NCI-H1105 (cell line): ENCODE measurements around the gene ZNF740.

ENCODE experiments used
- DNase-seq: peaks from one replicate; lab custom pipeline; 2025; lab: John Stamatoyannopoulos, UW

ZNF740 gene

DNA sequence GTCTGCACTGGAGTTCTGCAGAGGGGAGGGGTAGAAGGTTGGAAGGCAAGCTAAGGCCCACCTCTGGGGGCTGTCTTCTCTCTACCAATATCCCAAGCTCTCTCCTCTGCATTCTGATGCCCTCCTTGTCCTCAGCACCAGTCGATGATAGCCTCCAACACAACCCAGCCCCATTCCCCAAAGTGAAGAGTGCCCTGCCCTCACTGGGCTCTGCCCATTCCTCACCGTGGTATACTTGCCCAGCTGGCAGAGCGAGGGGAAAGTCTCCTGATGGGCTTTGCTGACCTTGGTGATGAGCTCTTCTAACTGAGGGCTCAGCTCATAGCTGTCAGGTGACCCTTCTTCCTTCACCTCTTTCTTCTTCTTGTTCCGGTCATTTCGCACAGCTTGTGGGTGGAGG lies 33.7 kb downstream of the ZNF740 start:
- no peak for DNase-seq

DNA sequence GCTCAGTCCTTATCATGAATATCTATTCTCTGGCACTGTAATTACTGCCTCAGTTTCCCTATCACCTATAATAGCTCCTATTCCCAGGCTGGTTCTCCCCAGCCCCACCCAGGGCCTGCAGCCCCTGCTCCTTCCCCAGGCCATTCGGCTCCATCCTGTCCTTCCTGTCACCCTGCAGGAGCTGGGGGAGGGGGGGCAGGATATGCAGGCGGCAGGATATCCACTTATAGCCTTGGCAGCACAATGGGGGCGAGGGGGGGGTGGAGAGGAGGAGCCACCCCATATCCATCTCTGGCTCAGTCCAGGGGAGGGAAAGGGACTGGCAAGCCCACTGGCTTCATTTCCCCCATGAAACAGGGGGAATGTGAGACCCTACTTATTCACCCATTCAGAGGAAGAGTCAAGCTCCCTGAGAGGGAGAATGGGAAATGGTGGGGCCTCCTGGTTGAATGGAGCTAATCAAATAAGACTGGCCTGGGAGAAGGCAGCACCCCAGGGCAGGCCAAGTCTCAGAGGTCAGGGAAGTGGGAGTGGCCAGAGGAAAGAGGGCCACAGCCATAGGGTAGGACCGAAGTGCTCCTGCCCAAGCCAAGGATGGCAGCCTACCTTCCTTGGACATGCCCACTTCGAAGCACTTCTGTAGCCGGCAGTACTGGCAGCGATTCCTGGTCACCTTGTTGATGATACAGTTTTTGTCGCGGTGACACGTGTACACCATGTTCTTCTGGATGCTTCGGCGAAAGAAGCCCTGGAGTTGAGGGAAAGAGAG lies 34.3 kb downstream of the ZNF740 start:
- no peak for DNase-seq

GRCh38 chr12:53215497-53215896 lies 35.0 kb downstream of the ZNF740 start:
- no peak for DNase-seq

GRCh38 chr12:53217051-53217930 lies 36.8 kb downstream of the ZNF740 start:
- DNase-seq: no peak

DNA sequence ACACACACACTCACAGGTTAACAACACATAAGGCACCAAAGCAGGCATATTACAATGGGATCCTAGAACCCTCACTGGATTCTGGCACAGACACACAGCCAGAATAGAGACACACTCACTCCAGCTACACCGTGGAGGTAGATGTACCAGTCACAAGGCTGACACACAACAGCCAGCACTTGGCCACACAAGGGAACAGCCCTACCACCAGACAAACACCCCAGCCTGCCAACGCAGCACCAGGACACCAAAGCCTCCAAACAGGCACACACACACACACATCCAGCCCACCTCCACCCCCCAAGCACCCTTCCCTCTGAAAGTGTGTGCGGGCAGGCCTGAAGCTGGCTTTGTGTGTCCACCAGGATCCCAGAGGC lies 37.4 kb downstream of the ZNF740 start:
- no peak for DNase-seq

GRCh38 chr12:53218551-53219291 lies 38.2 kb downstream of the ZNF740 start:
- DNase-seq: no peak

DNA sequence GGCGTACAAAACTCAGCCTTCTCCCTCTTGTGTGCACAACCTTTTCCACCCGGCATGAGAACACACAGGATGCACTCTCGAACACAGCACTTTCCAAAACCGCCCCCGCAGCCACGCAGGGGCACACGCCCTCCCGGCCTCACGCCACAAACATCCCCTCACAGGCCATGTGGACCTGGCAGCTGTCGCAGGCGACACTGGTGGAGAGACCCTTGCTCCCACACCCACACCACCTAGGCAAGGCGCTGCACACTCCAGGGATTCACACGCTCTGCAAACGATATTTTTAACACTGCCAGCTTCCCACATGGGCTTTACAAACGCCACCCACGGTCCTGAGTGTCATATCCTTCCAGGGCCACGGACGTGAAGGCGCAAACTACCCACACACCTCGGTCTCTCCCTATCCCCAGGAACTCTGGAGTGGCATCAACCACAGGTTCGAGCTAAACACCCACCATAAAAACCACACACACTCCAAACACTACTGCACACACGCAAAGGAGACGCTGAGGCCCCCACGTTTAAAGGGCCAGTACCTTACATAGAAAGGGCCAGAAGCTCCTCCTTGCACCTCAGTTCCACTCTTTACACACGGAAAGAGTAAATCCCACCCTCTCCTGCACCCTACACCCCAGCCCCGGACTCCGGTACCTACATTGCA lies 38.9 kb downstream of the ZNF740 start:
- DNase-seq: no peak

- DNase-seq: no peak
Measured at GRCh38 chr12:53219956-53220693, 39.6 kb downstream of the ZNF740 start.

DNA sequence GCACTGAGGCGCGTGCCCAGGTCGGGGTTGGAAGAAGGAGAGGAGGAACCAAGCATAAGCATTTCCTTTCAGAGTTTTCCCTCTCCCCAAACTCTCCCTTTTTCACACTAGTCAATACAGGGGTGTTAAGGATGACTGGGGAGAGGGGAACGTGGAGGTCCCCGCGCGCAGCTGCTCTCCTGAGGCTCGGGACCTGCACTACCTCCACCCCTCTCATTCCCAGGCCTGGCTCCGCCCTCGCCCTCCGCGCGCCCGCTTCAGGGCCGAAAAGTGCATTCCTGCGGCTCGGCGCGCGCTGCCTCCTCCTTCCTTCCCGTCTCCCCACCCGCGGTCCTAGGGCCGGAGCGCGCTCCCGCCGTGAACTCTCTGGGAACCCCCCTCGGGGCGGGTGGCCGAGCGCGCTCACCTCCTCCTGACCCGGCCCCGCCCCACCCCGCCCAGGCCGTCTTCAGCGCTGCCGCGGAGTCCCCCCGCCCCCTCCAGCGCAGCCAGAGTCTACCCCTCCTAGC lies 40.2 kb downstream of the ZNF740 start:
- peak; percentile 32 for DNase-seq

- DNase-seq: no peak
Measured at GRCh38 chr12:53221203-53222080, 40.9 kb downstream of the ZNF740 start.

- no peak for DNase-seq
Measured at GRCh38 chr12:53222170-53222721, 41.7 kb downstream of the ZNF740 start.

- DNase-seq: no peak
Measured at GRCh38 chr12:53222806-53223261, 42.3 kb downstream of the ZNF740 start.

- DNase-seq: no peak
Measured at GRCh38 chr12:53223389-53224060, 43.0 kb downstream of the ZNF740 start.

- DNase-seq: no peak
Measured at GRCh38 chr12:53224061-53224896, 43.8 kb downstream of the ZNF740 start.

GRCh38 chr12:53224897-53225634 lies 44.5 kb downstream of the ZNF740 start:
- DNase-seq: no peak

DNA sequence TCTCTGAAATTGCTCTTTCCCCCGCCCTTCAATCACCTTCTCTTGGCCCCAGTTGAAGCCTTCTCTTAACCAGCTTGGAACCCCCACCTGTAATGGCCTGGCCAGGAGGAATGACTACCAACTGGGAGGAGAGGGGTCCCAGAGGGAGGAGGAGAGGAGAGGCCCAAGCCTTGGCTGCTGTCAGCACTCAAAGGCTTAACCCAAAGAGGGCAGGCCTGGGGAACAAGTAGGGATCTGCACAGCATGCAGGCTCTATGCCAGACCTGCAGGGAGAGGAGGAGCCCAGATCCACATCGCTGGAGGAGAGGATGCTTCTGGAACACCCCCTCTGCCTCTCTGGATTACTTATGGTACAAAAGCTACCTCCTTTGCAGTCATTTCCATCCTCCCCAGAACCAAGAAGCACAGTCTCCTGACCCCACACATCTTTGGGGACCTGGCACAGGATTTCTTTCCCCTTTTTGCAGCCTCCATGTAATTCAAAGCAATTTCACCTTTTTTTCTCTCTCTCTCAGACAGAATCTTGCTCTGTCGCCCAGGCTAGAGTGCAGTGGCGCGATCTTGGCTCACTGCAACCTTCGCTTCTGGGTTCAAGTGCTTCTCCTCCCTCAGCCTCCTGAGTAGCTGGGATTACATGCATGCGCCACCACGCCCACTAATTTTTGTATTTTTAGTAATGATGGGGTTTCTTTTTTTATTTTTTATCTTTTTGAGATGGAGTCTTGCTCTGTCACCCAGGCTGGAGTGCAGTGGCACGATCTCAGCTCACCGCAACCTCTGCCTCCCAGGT lies 45.3 kb downstream of the ZNF740 start:
- DNase-seq: no peak

DNA sequence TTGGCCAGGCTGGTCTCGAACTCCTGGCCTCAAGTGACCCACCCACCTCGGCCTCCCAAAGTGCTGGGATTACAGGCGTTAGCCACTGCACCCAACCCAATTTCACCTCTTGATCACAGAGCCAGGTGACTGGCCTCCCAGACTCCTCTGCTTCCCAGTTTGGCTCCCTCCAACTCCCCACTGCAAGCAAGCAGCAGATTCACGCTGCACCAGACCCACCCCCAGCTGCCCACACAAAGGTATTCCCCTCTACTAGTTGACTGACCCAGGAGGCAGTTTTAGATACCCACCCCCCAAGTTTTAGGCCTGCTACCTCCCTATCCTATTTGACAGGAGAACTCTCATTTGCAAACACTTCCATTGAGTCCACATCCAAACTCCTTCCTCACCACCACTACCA lies 46.3 kb downstream of the ZNF740 start:
- DNase-seq: no peak
